GM08714 (cell line): Measurements from ENCODE around the gene DMD.
"Not testable (repeated sequence)": the region's sequence is repeated elsewhere in the genome, so short reads cannot be mapped to it uniquely, and the experiment has no call there.

Experiments used
- H3K4me3 ChIP-seq: fragments of 200-500 bp; sonication (Bioruptor generic); 2 replicates; pipeline ENCODE4 v1.5.1; 2014; ENCODE audit warnings: mild to moderate bottlenecking, low read length, inconsistent platforms
- ZNF274 ChIP-seq: IDR thresholded peaks from 2 replicates; pipeline ENCODE4 v1.6.1; 2012; ENCODE audit warnings: mild to moderate bottlenecking, low read depth, low read length

Gene DMD

GRCh38 chrX:31420711-31421151, 1790.6 kb downstream of the DMD start:
- TF ChIP-seq ZNF274: no peak

DNA sequence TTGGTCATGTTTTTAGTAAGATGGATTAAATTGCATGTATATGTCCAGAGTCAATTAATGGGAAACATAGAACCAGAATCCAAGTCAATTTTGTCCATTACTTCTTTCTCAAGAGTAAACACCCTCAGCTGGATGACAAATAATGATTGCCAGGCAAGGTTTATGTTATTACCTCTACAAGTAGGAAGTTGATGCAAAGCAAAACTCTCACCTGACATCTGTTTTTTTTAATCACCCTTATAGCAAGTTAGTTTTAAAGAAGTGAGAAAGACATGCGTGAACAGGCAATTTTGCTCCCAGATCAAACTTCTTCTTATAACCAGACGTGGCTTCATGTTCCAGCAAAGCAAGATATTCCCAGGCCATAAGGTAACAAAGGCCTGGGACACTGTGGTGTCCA, 1791.0 kb downstream of the DMD start:
- H3K4me3 ChIP-seq: no peak overlapping the region
- no peak for TF ChIP-seq ZNF274

More at GRCh38 chrX:31420711-31421151, 1790.6 kb downstream of the DMD start:
- no peak overlapping the region for H3K4me3 ChIP-seq

DNA sequence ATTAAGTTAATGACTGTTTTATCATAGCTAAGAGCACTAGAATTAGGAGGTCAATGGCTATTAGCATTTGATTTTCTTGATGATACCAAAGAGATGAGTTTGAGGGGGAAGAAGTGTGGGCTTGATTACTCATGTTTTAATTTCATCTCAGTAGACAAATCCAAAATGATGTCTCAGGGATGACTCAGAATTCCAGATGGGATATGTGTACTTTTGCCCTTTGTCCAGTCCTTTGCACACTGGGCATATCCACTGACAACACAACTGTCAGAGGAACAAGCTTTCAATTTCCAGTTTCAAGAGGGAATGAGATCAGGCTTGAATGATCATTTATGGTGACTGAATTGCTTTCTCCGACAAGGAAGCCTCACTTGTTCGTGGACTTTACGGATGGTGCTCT, 1814.2 kb downstream of the DMD start:
- TF ChIP-seq ZNF274: no peak

GRCh38 chrX:31392513-31392912, 1818.8 kb downstream of the DMD start:
- no peak for TF ChIP-seq ZNF274
- H3K4me3 ChIP-seq: no peak overlapping the region

More for the DNA sequence above, 1814.2 kb downstream of the DMD start:
- H3K4me3 ChIP-seq: no peak overlapping the region

DNA sequence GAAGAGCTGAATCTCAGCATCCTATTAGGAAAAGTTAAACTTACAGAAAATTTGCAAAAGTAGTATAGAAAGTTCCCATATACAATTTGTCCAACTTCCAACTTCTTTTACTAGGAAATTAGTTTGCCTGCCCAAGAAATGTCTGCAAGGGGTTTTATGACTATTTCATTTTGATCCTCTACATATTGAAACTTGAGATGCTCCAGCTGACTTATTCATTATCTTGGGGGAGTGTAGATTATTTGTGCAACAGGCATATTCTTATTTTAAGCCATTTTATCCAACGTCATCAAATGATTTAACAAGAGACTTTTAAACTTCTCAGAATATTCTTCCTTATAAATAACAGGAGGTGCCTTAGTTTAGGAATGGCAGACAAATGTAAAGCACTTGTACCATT, 1822.4 kb downstream of the DMD start:
- H3K4me3 ChIP-seq: no peak overlapping the region
- TF ChIP-seq ZNF274: no peak

DNA sequence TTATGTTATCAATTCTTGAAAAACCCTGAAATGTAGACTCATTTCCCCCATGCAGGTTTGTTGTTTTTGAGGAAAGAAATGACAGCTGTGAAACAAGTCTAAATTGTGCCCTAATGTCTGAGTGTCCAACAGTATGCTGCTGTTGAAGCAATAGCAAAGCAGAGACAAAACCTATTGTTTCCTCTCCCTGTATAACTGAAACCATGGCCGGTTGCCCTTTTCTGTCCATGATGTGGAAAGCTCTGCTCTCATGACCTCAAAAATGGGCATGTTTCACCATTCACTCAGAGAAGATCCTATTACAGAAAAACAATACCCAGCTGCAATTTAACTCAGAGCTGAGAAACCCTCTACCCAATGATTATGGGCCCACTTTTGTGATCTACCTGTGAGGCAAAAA, 1826.9 kb downstream of the DMD start:
- H3K4me3 ChIP-seq: no peak overlapping the region
- no peak for TF ChIP-seq ZNF274

DNA sequence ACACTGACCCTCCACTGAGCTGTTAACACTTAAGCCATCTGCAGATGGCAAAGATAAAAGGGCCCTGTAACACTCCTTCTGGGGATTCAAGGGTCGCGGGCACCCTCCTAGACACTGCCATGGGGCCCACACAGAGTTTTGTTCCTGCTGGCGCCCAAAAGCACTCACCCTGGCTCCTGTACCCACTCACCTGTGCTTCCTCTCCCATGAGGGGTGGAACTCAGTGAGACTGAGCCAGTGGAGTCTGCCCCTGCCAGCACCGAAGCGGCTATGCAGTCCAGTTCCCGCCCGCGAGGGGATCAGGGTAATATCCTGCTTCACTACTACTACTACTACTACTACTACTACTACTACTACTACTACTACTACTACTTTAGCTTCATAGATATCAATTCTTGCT, 1827.4 kb downstream of the DMD start:
- TF ChIP-seq ZNF274: no peak
- H3K4me3 ChIP-seq: no peak overlapping the region

DNA sequence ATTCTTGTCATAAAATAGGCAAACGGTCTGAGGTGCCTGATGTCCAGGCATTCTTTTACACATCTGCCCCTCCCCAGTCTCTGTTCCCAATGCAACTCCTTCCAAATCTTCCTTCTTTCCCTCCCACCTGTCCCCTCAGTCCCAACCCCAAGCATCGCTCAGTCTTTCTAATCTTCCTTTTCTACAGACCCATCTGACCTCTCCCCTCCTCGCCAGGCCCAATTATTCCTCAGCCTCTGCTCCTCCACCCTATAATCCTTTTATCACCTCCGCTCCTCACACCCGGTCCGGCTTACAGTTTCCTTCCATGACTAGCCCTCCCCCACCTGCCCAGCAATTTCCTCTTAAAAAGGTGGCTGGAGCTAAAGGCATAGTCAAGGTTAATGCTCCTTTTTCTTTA, 1832.4 kb downstream of the DMD start:
- not testable (repeated sequence) for H3K4me3 ChIP-seq

GRCh38 chrX:31377821-31378220, 1833.5 kb downstream of the DMD start:
- not testable (repeated sequence) for H3K4me3 ChIP-seq

GRCh38 chrX:31376408-31377022, 1834.8 kb downstream of the DMD start:
- no peak overlapping the region for H3K4me3 ChIP-seq
- TF ChIP-seq ZNF274: no peak

- no peak overlapping the region for H3K4me3 ChIP-seq
- no peak for TF ChIP-seq ZNF274
Observed at GRCh38 chrX:31374786-31375185, 1836.6 kb downstream of the DMD start.

DNA sequence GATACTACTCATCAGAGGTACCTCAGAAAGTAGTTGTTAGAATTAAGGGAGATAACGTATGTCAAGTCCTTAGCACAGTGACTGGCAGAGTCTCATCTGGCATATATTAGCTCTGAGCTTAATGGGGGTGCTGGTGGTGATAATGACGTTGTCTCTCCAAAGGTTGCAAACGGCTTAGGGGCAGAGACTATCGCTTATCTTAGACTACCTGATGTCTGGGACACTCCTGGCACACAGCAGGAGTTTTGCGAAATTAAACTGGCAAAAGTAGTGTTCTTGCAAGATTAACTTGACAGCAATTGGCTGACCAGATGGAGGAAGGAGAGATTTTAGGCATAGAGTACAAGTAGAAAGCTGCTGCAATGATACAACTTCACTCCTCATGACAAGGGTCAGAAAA, 1839.4 kb downstream of the DMD start:
- no peak for TF ChIP-seq ZNF274
- no peak overlapping the region for H3K4me3 ChIP-seq

- no peak for TF ChIP-seq ZNF274
- no peak overlapping the region for H3K4me3 ChIP-seq
Observed at GRCh38 chrX:31367816-31368215, 1843.5 kb downstream of the DMD start.

DNA sequence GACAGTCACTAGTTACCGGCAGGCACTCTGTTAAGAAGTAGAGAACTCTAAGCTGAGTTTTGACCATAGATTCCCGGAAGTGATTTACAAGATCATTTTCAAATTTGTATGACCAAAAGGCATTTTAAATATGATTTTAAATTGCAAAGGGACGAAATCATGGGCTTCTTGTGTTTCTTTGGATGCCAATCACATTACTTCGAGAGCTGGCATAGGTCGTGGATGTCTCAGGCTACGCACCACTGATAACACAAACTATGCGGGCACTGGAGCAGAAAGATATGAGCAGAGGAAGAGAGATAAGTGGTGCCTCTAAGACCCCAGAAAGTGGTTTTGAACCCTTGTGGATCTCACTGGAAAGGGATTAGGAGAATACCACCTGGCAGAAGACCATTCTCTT, 1845.3 kb downstream of the DMD start:
- TF ChIP-seq ZNF274: no peak
- H3K4me3 ChIP-seq: no peak overlapping the region

DNA sequence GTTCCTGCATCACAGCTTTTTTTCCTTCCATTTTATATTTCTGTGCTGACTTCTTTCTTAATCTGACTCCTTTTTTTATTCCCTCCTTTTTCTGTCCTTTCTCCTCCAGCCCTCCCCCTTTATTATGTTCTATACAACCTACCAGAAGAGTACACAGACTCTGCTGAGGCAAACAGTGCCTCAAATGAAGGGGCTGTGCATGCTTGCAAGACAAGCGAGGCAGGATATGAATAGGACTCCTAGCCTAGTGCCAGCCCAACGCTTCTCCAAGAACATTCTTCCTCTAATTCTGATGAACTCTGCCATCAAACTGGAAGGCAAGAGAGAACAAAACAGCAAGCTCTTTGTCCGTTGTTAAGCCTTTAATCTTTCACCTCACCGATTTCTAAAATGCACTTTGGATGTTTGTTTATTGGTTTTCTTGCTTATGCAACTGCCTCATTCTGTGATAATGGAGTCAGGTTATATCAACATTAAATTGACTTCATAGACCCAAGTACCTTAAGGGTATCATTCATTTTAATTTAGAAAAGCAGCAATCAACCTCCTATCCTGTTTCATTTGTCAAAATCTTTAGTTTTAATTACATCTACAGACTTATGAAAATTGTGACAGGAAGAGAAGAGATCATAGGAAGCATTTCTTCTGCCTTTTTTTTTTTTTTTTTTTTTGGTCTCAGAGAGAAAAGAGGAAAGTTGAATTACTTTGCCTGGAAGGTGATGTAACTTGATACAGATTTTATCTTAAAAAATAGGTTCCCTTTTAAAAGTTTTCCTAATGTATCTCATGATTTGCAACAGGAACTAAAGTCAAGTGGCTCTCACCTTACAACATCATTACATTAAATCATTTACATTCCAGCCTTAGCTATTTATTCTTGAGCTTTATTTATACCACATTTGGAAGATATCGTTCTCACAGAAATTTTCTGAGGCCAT, 1854.8 kb downstream of the DMD start:
- no peak overlapping the region for H3K4me3 ChIP-seq
- no peak for TF ChIP-seq ZNF274
